Liver (tissue), 3 donors: Measurements from ENCODE around the gene THAP9.

Experiments used
- ATF3 ChIP-seq: IDR thresholded peaks from 2 replicates; pipeline ENCODE4 v1.6.1; 2016; ENCODE audit warnings: antibody characterized with exemption
- CTCF ChIP-seq: fragments of 150-350 bp; IDR thresholded peaks from 2 replicates; pipeline ENCODE4 v1.5.1; 2017; ENCODE audit warnings: improper control_type of control experiment, low read depth, low read length; ENCODE audit not compliant: missing input control
- EGR1 ChIP-seq, 2 donors: IDR thresholded peaks; 2 replicates each; pipeline ENCODE4 v1.6.1; 2016 to 2018; ENCODE audit warnings: antibody characterized with exemption in 2 of 2, low read depth in 2 of 2
- GABPA ChIP-seq, 2 donors: IDR thresholded peaks in 1 of 2; conservative IDR thresholded peaks in 1 of 2; 2 replicates each; pipeline ENCODE4 v1.6.1; 2016; ENCODE audit warnings: antibody characterized with exemption in 2 of 2, mild to moderate bottlenecking in 1 of 2, moderate library complexity in 1 of 2
- JUND ChIP-seq, 2 donors: IDR thresholded peaks; 2 replicates each; pipeline ENCODE4 v1.6.1; 2016; ENCODE audit warnings: antibody characterized with exemption in 2 of 2
- RAD21 ChIP-seq, 2 donors: IDR thresholded peaks; 2 replicates each; pipeline ENCODE4 v1.6.1; 2016; ENCODE audit warnings: antibody characterized with exemption in 2 of 2, mild to moderate bottlenecking in 2 of 2
- REST ChIP-seq: IDR thresholded peaks from 2 replicates; pipeline ENCODE4 v1.6.1; 2016; ENCODE audit warnings: antibody characterized with exemption, mild to moderate bottlenecking
- TAF1 ChIP-seq: conservative IDR thresholded peaks from 2 replicates; pipeline ENCODE4 v1.6.1; 2016; ENCODE audit warnings: antibody characterized with exemption, mild to moderate bottlenecking
- YY1 ChIP-seq: IDR thresholded peaks from 2 replicates; pipeline ENCODE4 v1.6.1; 2016; ENCODE audit warnings: antibody characterized with exemption, mild to moderate bottlenecking
- ZBTB33 ChIP-seq: IDR thresholded peaks from 2 replicates; pipeline ENCODE4 v1.6.1; 2016; ENCODE audit warnings: antibody characterized with exemption
- donor health status: healthy.
- donor health status: healthy.

- TF ChIP-seq GABPA (IDR thresholded peaks at IDR 0.05 in 1 of 2, conservative IDR thresholded peaks at IDR 0.05 in 1 of 2) (no peak), CTCF (no peak), REST (no peak), ATF3 (no peak), RAD21 (IDR thresholded peaks at IDR 0.05) (no peak), TAF1 (no peak), YY1 (no peak), JUND (IDR thresholded peaks at IDR 0.05) (no peak), ZBTB33 (no peak), EGR1 (IDR thresholded peaks at IDR 0.05; ENCODE audit: low read depth in 2 of 2) (no peak)
These were observed 3.8 kb upstream of the THAP9 start for GRCh38 chr4:82896755-82897154.
